T-helper 2 cell (primary cell): ENCODE results near the gene ASPN.
A peak's percentile ranks its signal among the peaks of the same experiment; 100 is the strongest.

ENCODE experiments used
- DNase-seq, 5 experiments: peaks; one replicate each; pipeline versions ENCODE4 v3.0.0 to v3.0.0-alpha.2; 2012 to 2022

The ASPN gene

DNA sequence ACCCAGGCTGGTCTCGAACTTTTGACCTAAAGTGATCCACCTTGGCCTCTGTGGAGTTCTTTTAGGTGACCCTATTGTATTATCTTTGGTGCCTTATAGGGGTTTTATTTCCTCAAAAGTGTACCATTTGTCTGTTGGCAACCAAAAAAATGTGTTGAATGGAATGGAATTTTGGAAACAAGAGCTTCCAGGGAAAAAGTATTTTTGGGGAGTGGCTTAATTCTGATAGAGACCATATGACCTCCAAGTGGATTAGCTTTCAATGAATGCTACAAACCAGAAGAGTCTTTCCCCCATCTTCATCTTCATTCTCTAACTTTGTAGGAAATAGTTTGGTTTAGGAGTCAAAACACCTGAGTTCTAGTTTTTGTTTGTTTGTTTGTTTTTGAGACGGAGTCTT lies 74.5 kb downstream of the ASPN start:
- DNase-seq: no peak

DNA sequence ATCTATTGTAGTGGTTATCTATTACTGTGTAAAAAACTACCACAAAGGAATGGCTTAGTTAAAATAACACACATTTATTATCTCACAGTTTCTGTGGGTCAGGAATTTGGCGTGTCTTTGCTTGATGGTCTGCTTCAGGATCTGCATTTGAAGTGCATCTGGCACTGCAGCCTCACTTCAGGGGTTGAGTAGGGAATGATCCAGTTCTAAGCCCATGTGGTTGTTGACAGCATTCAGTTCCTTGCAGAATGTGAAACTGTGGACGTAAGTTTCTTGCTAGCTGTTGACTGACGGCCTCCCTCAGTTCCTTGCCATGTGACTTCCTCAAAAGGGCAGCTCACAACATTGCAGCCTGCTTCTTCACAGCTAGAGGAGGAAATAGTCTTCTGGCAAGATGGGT lies 75.8 kb downstream of the ASPN start:
- DNase-seq: peak in 3 of 5 experiments; percentile 2 to 81 (median 9)
